Measurements from ENCODE around the gene ZSWIM6. TPM values are rescaled to one million over a fixed set of nuclear protein-coding genes. Genes with fewer than 3 reads are reported as not detected.
A peak's percentile ranks its signal among the peaks of the same experiment; 100 is the strongest.

Gene ZSWIM6
- total RNA-seq, 6 experiments from 2014 or later = 2.8 to 7.2 (median 4.1) TPM

DNA sequence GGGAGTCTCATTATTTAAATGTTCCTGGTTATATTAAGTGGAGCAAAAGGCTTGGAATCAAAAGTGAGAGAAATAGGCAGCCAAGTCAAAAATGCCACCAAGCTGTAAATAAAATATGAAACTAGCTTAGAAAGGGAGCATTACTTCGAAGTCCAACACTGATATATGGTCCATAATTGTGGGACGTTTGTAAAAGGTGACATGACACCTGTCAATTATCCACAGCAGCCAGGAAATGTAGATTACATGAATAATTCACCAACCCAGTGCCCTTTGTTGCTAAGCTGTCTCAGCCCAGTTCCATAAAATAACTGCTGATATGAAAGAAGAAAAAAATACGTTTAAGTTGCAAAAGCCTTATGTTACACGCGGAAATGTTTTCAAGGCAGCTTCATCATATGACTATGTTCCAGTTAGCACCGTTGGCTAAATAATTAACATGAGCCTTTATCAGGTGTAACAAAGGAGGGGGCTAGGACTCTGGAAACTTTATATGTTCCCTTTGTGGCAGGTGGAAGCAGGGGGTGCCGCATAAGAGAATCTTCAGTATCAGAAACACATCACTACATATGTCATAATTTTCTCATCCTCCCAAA, 39.9 kb upstream of the ZSWIM6 start:
- DNase-seq (no peak), ATAC-seq (no peak)
- Histone ChIP-seq H3K4me3 (no peak overlapping the region), H3K4me1 (peaks cover 0 to 7% (median 3%) of the 10 kb centered on the region in 4 donors), H3K36me3 (no peaks in the 10 kb centered on the region), H3K27ac (no peak overlapping the region), H3K27me3 (no peaks in the 10 kb centered on the region), H3K9me3 (no peaks in the 10 kb centered on the region)
- no peak for TF ChIP-seq POLR2A (IDR thresholded peaks at IDR 0.05)
- TF ChIP-seq, protein P1, sequence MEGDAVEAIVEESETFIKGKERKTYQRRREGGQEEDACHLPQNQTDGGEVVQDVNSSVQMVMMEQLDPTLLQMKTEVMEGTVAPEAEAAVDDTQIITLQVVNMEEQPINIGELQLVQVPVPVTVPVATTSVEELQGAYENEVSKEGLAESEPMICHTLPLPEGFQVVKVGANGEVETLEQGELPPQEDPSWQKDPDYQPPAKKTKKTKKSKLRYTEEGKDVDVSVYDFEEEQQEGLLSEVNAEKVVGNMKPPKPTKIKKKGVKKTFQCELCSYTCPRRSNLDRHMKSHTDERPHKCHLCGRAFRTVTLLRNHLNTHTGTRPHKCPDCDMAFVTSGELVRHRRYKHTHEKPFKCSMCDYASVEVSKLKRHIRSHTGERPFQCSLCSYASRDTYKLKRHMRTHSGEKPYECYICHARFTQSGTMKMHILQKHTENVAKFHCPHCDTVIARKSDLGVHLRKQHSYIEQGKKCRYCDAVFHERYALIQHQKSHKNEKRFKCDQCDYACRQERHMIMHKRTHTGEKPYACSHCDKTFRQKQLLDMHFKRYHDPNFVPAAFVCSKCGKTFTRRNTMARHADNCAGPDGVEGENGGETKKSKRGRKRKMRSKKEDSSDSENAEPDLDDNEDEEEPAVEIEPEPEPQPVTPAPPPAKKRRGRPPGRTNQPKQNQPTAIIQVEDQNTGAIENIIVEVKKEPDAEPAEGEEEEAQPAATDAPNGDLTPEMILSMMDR (IDR thresholded peaks at IDR 0.05) = no peak
- 65% methylated on average over 7 of the region's 7 CpGs for WGBS (ENCODE audit: insufficient coverage, low coverage, low lambda C conversion rate, missing lambda C conversion rate)
- intact Hi-C loops (cut with DNase I) = no loop called here

DNA sequence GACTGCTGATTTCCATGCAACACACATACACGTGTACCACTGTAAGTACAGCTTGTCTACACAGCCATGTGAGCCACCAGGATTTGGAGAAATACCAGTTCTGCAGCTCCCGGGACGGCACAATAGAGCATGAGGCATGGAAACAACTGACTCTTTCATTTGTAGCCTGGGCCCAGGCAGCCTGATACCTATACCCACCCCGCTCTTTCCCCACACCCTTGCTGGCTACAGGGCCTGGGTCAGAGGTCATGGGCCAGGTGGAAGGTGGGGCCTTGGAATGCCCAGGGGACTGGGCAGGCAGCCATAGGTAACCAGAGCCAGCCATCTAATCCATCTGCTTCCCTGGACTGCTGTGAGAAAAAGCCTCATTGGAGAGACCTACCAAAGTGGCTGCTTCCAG, 39.0 kb upstream of the ZSWIM6 start:
- no CpG with 5 or more reads among the region's 4 CpGs for WGBS (ENCODE audit: insufficient coverage, low coverage, low lambda C conversion rate, missing lambda C conversion rate)
- intact Hi-C loops (cut with DNase I) = no loop called here
- Histone ChIP-seq H3K36me3 (no peaks in the 10 kb centered on the region), H3K4me3 (no peak overlapping the region), H3K9me3 (no peaks in the 10 kb centered on the region), H3K27ac (no peak overlapping the region), H3K4me1 (peaks cover 0 to 7% (median 3%) of the 10 kb centered on the region in 4 donors), H3K27me3 (no peaks in the 10 kb centered on the region)
- ATAC-seq (peak; percentile 57 to 88 (median 64)), DNase-seq (peak in 2 of 3 donors; percentile 59 to 74)
- no peak for TF ChIP-seq POLR2A (IDR thresholded peaks at IDR 0.05)
- TF ChIP-seq, protein P1 (IDR thresholded peaks at IDR 0.05) = no peak

DNA sequence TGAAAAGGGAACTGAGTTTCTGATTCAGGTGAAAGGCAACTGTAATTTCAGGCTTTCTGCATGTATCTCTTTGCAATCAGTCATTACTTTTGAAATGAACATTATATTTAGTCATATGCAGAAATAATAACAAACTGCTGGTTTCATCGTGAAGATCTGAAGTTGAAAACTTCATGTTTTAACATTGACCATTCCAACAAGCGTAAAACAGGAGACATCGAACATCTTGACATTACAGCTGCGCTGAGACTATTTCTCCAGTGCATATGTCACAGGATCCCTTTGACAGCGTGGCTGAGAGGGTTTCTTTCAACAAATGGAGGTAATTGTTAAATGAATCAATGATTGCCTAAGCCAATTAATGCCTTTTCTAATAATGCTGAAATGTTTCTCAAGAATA, 38.2 kb upstream of the ZSWIM6 start:
- no peak for ATAC-seq
- Histone ChIP-seq H3K4me1 (peaks cover 0 to 7% (median 3%) of the 10 kb centered on the region in 4 donors), H3K36me3 (no peaks in the 10 kb centered on the region), H3K9me3 (no peaks in the 10 kb centered on the region), H3K4me3 (no peak overlapping the region), H3K27ac (no peak overlapping the region), H3K27me3 (no peaks in the 10 kb centered on the region)
- TF ChIP-seq, protein P1 (IDR thresholded peaks at IDR 0.05) = no peak
- no peak for TF ChIP-seq POLR2A (IDR thresholded peaks at IDR 0.05)
- DNase-seq = no peak
- 88% methylated on average over 5 of the region's 5 CpGs for WGBS (ENCODE audit: insufficient coverage, low coverage, low lambda C conversion rate, missing lambda C conversion rate)
- intact Hi-C loops (cut with DNase I) = no loop called here

DNA sequence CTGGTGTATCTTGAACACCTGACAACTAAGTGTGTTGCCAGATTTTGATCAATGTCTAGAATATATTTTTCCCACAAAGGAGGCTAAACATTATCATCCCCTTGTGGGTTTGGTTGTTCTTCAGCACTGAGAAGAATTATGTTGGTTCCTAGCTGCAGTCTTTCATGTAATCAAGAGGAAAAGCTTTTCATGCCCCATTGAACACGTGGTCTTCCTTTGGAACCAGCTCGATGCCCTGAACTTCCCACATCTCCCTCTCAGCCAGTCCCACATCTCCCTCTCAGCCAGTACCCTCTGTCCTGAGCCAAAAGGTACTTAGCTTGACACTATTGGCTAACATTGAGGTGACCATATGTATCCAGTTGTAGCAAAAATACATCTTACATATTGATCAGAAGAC, 36.7 kb upstream of the ZSWIM6 start:
- Histone ChIP-seq H3K9me3 (no peaks in the 10 kb centered on the region), H3K27ac (no peak overlapping the region), H3K4me1 (peaks cover 0 to 5% (median 2%) of the 10 kb centered on the region in 4 donors), H3K36me3 (no peaks in the 10 kb centered on the region), H3K27me3 (no peaks in the 10 kb centered on the region), H3K4me3 (no peak overlapping the region)
- intact Hi-C loops (cut with DNase I) = no loop called here
- TF ChIP-seq POLR2A (IDR thresholded peaks at IDR 0.05) = no peak
- TF ChIP-seq, protein P1 (IDR thresholded peaks at IDR 0.05) = no peak
- DNase-seq (no peak), ATAC-seq (no peak)
- 70% methylated on average over 2 of the region's 2 CpGs for WGBS (ENCODE audit: insufficient coverage, low coverage, low lambda C conversion rate, missing lambda C conversion rate)
